ENCODE data around the gene JAK3. TPM values are rescaled to one million over a fixed set of nuclear protein-coding genes. Genes with fewer than 3 reads are reported as not detected.
"Not testable (repeated sequence)": the region's sequence is repeated elsewhere in the genome, so short reads cannot be mapped to it uniquely, and the experiment has no call there.

Gene JAK3
- 100 to 1,000 TPM; 119 to 122 TPM for total RNA-seq

DNA sequence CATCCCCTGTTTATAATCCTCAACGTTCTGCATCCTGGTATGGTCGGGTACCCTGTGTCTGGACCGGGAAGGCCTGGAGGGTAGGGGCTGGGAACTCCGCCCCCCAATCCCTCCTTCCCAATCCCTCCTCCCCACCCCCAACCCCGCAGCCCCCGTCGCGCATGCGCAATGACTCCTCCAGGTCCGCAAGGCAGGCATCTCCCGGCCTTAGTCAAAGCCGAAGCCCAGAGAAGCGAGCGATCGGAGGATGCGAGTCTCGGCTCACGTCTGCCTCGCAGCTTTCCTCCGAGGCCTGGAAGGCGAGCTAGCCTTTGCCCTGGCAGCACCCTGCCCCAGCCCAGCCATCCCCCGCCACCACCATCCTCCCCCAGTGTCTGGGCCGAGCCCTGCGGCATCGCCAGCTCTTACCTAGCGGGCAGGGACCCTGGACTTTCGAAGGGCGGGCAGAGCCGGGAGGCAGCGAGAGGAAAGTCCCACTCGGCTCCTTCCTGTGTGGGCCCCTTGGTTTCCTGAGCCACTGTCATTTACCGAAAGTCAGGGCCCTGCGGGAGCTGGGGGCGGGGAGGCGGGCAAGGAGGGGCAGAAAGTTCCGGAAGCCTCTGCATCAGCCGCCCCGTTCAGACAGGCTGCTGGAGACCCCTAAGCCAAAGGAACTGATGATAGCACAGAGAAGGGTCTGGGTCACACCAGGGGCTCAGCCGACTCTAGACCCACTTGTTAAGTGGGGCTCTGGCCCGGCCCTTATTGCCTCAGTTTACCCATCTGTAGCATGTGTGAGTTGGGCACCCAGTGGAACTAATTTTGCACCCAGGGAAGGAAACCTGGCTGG is at the start of gene JAK3:
TSS of gene JAK3 (minus strand) at position 445 of the 829 bp plus-strand sequence. CDS start 3,565 bp downstream, outside the sequence.
- Mint-ChIP-seq H3K27me3 (no peaks in the 10 kb centered on the region), H3K9me3 (no peaks in the 10 kb centered on the region), H3K36me3 (peaks cover 20% of the 10 kb centered on the region), H3K27ac (peak within 1 kb of the TSS; percentile 94), H3K4me3 (peak within 1 kb of the TSS; percentile 94), H3K4me1 (peaks cover 48% of the 10 kb centered on the region)
- POLR2A ChIA-PET: interaction anchor here (0.6 to 2.0 kb wide), 12 partner anchors 9 to 291 kb away, joined by 3 to 16 read pairs (median 4); partner anchors contain the start of genes CCDC124, FCHO1 and RPL18A
- ATAC-seq (ENCODE audit: low read depth) (peak; percentile 84), DNase-seq (peak; percentile 86)

DNA sequence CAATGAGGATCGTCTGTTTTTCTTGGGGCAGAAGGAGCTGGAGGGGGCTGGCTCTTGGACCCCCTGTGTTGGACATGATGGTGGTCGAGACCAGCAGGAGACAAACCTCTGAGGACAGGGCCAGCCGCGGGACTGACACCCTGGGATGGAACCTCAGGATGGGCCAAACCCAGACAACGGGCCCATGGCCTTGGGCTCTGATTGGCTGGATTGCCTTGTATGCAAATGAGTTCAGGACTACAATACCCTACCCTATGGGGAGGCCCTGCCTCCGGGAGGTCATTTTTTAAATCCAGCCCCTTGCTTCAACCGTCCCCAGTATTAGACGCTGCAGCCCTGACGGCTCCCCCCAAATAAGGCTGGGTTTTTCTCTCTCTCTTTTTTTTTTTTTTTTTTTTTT is 46.0 kb upstream of the JAK3 start:
- H3K4me1 Mint-ChIP-seq: no peaks in the 10 kb centered on the region
- H3K27me3 Mint-ChIP-seq: peaks cover 1% of the 10 kb centered on the region
- no peak for ATAC-seq (ENCODE audit: low read depth)
- H3K9me3 Mint-ChIP-seq: no peaks in the 10 kb centered on the region
- H3K27ac Mint-ChIP-seq: no peak overlapping the region
- H3K36me3 Mint-ChIP-seq: no peaks in the 10 kb centered on the region
- no peak overlapping the region for H3K4me3 Mint-ChIP-seq
- POLR2A ChIA-PET: no interaction called here
- DNase-seq: no peak

DNA sequence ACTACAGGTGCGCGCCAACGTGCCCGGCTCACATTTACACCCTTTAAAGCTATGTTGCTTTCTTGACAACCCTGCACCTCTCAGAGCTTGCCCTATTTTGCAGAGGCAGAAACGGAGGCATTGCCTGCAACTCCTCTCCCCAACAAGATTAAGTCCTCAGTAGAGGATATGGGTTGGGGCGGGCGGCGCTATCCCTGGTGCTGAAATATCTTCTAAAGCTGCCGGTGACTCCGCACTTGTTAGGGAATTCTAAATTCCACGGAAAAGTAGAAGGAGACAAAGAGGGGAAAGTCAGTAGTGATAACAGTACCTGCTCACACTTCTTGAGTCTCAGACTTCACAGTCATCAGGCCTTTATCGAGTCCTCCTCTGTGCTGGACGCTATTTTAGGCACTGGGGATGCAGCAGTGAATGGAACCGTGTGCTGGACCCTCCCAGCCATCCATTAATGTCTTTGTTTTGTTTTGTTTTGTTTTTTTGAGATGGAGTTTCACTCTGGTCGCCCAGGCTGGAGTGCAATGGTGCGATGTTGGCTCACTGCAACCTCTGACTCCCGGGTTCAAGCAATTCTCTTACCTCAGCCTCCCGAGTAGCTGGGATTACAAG is 41.9 kb upstream of the JAK3 start:
- ATAC-seq (ENCODE audit: low read depth) (peak; percentile 47), DNase-seq (no peak)
- no peaks in the 10 kb centered on the region for H3K27me3 Mint-ChIP-seq
- H3K27ac Mint-ChIP-seq: no peak overlapping the region
- peaks cover 1% of the 10 kb centered on the region for H3K4me1 Mint-ChIP-seq
- no peak overlapping the region for H3K4me3 Mint-ChIP-seq
- POLR2A ChIA-PET: interaction anchor here (0.7 kb wide), 1 partner anchor 40 kb away, joined by 3 read pairs; no protein-coding TSS in a partner anchor
- H3K36me3 Mint-ChIP-seq: no peaks in the 10 kb centered on the region
- H3K9me3 Mint-ChIP-seq: no peaks in the 10 kb centered on the region

DNA sequence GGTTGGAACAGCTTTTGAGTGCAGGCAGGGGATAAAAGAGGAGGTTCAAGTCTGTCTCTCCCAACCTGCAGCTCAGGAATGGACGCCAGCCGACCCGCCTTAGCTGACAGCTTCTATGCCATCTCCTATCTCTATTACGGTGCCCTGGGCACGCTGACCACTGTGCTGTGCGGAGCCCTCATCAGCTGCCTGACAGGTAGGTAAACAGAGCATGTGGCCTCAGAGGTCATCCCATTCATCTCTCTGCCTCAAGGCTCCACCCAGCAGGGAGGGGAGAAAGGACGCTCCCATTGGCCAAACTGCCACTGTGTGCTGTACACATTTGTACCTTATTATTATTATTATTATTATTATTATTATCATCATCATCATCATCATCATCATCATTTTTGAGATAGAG is 40.5 kb upstream of the JAK3 start:
- no peaks in the 10 kb centered on the region for H3K27me3 Mint-ChIP-seq
- ATAC-seq (ENCODE audit: low read depth) (no peak), DNase-seq (no peak)
- H3K4me1 Mint-ChIP-seq: peaks cover 1% of the 10 kb centered on the region
- H3K9me3 Mint-ChIP-seq: no peaks in the 10 kb centered on the region
- no peak overlapping the region for H3K4me3 Mint-ChIP-seq
- POLR2A ChIA-PET: no interaction called here
- H3K36me3 Mint-ChIP-seq: no peaks in the 10 kb centered on the region
- H3K27ac Mint-ChIP-seq: no peak overlapping the region

DNA sequence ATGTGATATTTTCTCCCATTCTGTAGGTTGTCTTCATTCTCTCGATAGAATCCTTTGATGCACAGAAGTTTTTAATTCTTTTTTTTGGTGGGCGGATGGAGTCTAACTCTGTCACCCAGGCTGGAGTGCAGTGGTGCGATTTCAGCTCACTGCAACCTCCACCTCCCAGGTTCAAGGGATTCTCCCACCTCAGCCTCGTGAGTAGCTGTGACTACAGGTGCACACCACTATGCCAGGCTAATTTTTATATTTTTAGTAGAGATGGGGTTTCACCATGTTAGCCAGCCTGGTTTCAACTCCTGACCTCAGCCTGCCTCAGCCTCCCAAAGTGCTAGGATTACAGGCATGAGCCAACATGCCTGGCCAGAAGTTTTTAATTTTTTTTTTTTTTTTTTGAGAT is 39.4 kb upstream of the JAK3 start:
- H3K4me3 Mint-ChIP-seq; POLR2A ChIA-PET; H3K36me3 Mint-ChIP-seq; H3K27ac Mint-ChIP-seq; DNase-seq; H3K27me3 Mint-ChIP-seq; H3K9me3 Mint-ChIP-seq; H3K4me1 Mint-ChIP-seq; ATAC-seq (ENCODE audit: low read depth): not testable (repeated sequence)

DNA sequence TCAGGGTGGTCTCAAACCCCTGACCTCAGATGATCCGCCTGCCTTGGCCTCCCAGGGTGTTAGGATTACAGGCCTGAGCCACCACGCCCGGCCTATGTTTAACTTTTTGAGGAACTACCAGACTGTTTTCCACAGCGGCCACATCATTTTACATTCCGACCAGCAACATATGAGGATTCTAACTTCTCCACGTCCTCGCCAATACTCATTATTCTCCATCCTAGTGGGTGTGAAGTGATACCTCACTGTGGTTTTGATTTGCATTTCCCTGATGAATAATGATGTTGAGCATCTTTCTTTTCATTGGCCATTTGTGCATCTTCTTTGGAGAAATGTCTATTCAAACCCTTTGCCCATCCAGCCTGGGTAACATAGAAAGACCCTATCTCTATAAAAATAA is 38.7 kb upstream of the JAK3 start:
- ATAC-seq (ENCODE audit: low read depth): no peak
- no peak for DNase-seq
- no peaks in the 10 kb centered on the region for H3K36me3 Mint-ChIP-seq
- no peaks in the 10 kb centered on the region for H3K27me3 Mint-ChIP-seq
- peaks cover 1% of the 10 kb centered on the region for H3K4me1 Mint-ChIP-seq
- no peak overlapping the region for H3K4me3 Mint-ChIP-seq
- POLR2A ChIA-PET: no interaction called here
- no peak overlapping the region for H3K27ac Mint-ChIP-seq
- no peaks in the 10 kb centered on the region for H3K9me3 Mint-ChIP-seq

DNA sequence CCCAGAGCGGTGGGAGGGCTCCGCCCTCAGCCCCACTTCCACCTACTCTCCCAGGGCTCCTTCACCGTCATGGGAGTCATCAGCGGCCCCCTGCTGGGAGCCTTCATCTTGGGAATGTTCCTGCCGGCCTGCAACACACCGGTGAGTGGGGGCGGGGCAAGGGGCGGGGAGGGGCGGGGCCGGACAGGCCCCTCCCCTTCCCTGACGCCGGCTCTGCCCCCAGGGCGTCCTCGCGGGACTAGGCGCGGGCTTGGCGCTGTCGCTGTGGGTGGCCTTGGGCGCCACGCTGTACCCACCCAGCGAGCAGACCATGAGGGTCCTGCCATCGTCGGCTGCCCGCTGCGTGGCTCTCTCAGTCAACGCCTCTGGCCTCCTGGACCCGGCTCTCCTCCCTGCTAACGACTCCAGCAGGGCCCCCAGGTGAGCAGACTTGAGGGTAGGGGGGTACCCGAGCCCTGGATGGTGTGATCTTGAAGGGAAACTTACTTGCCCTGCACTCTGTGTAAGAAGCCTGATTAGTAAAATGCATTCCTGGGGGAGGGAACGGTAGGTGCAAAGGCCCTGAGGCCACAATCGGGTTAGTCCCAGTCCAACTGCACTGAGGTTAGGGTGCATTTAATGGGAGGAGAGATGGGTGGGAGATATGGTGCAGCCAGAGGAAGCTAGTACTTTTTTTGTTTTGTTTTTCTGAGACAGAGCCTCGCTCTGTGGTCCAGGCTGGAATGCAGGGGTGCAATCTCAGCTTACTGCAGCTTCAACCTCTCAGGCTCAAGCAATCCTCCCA is 36.0 kb upstream of the JAK3 start:
- Mint-ChIP-seq H3K4me3 (no peak overlapping the region), H3K27ac (no peak overlapping the region), H3K36me3 (no peaks in the 10 kb centered on the region), H3K9me3 (no peaks in the 10 kb centered on the region), H3K4me1 (peaks cover 1% of the 10 kb centered on the region), H3K27me3 (no peaks in the 10 kb centered on the region)
- POLR2A ChIA-PET: no interaction called here
- DNase-seq (no peak), ATAC-seq (ENCODE audit: low read depth) (no peak)

DNA sequence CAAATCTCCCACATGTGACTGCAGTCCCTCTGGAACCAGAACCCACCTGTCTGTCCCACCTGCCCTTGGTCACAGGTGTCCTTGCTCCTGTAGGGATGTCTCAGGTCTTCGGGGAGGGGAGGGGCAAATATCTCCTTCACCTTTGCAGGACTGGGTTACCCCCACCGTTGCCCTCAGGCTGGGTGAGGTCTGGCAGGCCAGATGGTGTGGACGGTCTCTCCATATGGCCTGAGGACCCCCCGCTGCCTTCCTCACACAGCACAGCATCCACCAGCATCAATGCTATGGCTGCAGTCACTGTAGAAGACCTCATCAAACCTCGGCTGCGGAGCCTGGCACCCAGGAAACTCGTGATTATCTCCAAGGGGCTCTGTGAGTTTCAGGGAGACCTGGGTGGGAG is 33.9 kb upstream of the JAK3 start:
- H3K27me3 Mint-ChIP-seq: no peaks in the 10 kb centered on the region
- no peak overlapping the region for H3K4me3 Mint-ChIP-seq
- H3K9me3 Mint-ChIP-seq: no peaks in the 10 kb centered on the region
- no peak overlapping the region for H3K27ac Mint-ChIP-seq
- ATAC-seq (ENCODE audit: low read depth) (no peak), DNase-seq (no peak)
- H3K36me3 Mint-ChIP-seq: no peaks in the 10 kb centered on the region
- POLR2A ChIA-PET: no interaction called here
- peaks cover 1% of the 10 kb centered on the region for H3K4me1 Mint-ChIP-seq

DNA sequence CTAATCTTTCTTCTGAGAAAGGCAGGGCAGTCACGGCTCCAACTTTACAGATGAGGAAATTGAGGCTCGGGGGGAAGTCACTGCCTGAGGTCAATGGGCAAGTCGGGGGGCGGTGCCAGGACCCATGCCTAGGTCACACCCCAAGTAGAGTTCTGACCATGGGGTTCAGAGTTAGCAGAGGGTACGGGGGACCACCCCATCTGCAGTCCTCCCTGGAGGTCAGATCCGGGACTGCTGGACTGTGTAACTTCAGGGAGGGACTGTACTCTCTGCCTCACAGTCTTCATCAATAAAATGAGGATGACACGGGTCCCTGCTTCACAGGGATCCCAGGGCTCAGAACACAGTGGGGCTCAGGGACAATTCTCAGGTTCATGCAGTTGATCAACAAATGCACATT is 31.7 kb upstream of the JAK3 start:
- Mint-ChIP-seq H3K4me3 (no peak overlapping the region), H3K4me1 (no peaks in the 10 kb centered on the region), H3K27ac (no peak overlapping the region), H3K9me3 (no peaks in the 10 kb centered on the region), H3K27me3 (no peaks in the 10 kb centered on the region), H3K36me3 (no peaks in the 10 kb centered on the region)
- ATAC-seq (ENCODE audit: low read depth) (no peak), DNase-seq (no peak)
- POLR2A ChIA-PET: interaction anchor here (0.7 kb wide), 1 partner anchor 53 kb away, joined by 3 read pairs; no protein-coding TSS in a partner anchor

DNA sequence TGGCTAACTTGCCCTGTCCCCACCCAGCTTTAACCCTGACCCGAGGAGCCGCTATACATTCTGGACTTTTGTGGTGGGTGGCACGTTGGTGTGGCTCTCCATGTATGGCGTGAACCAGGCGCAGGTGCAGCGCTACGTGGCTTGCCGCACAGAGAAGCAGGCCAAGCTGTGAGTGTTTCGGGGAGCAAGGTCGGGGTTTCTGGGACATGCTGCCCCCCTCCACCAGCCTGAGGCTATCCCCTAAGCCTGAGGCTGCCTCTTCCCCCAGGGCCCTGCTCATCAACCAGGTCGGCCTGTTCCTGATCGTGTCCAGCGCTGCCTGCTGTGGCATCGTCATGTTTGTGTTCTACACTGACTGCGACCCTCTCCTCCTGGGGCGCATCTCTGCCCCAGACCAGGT is 29.9 kb upstream of the JAK3 start:
- no peaks in the 10 kb centered on the region for H3K36me3 Mint-ChIP-seq

DNA sequence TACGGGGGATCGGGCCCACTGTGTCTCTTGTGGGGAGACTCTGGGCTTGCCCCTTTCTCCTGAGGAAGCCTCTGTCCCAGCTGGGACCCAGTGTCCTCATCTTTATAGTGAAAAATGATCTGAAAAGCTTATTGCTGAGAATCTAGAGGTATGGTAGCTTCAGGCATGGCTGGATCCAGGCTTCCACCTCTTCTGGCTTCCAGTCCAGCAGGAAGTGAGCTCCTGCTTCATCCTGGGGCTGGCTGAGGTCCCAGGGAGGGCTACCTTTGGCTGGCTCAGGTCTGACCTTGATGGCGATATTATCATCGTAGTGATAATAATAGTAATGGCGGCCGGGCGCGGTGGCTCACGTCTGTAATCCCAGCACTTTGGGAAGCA is 27.0 kb upstream of the JAK3 start:
- DNase-seq: no peak
- Mint-ChIP-seq H3K4me1 (peaks cover 12% of the 10 kb centered on the region), H3K27me3 (no peaks in the 10 kb centered on the region), H3K27ac (no peak overlapping the region), H3K9me3 (no peaks in the 10 kb centered on the region), H3K4me3 (peak overlapping the region; percentile 37), H3K36me3 (peaks cover 2% of the 10 kb centered on the region)
- no peak for ATAC-seq (ENCODE audit: low read depth)
- POLR2A ChIA-PET: interaction anchor here (1.0 kb wide), 1 partner anchor 58 kb away, joined by 5 read pairs; the partner anchor contains the start of gene CCDC124

More for the DNA sequence above, 29.9 kb upstream of the JAK3 start:
- H3K9me3 Mint-ChIP-seq: no peaks in the 10 kb centered on the region
- peaks cover 6% of the 10 kb centered on the region for H3K4me1 Mint-ChIP-seq
- H3K4me3 Mint-ChIP-seq: no peak overlapping the region
- H3K27ac Mint-ChIP-seq: no peak overlapping the region
- DNase-seq: no peak
- POLR2A ChIA-PET: no interaction called here
- ATAC-seq (ENCODE audit: low read depth): no peak
- no peaks in the 10 kb centered on the region for H3K27me3 Mint-ChIP-seq

DNA sequence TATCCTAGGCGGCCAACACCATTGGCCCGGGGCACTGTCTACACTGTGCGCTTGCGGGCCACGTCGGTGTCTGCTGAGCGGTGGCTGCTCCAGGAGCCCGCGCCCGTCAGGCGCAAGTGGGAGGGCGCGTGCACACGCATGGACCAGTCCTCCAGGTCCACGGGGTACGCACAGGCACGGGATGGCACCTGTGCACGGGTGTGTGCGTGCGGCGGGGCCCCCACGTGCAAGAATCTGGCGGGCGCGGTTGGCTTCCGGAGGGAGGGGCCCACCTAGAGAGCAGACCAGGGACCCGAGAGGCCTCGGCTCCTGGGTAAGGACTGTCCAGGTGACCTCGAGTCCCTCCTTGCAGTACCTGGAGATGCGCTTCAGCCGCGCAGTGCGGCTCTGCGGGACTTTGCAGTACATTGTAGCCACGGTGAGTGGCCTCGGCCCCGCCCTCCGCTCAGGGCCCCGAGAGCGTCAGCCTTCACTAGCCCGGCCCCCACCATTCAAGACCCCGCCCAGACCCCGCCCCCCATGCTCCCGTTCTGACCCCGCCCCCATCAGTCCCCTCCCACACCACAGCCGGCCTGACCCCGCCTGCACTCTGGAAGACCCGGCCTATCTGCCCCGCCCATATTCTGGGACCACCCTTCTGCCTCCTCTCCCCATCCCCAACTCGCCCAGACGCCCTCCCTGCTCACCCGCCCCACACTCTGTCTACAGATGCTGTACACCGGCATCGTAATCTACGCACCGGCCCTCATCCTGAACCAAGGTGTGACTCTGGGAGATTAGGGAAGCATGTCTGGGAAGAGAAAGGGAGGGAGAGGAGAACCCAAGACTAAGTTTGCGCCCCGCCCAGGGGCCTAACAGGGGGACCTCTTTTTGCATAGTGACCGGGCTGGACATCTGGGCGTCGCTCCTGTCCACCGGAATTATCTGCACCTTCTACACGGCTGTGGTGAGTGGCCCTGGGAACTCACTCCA is 26.3 kb upstream of the JAK3 start:
- DNase-seq (peak; percentile 79), ATAC-seq (ENCODE audit: low read depth) (peak; percentile 63)
- H3K9me3 Mint-ChIP-seq: no peaks in the 10 kb centered on the region
- H3K27me3 Mint-ChIP-seq: no peaks in the 10 kb centered on the region
- H3K4me1 Mint-ChIP-seq: peaks cover 12% of the 10 kb centered on the region
- peak overlapping the region; percentile 93 for H3K4me3 Mint-ChIP-seq
- peaks cover 2% of the 10 kb centered on the region for H3K36me3 Mint-ChIP-seq
- POLR2A ChIA-PET: interaction anchor here (0.6 to 1.0 kb wide), 2 partner anchors 59 to 416 kb away, joined by 3 to 5 read pairs; partner anchors contain the start of gene CCDC124
- peak overlapping the region; percentile 72 for H3K27ac Mint-ChIP-seq
